Parathyroid adenoma (tissue), 2 donors: ENCODE measurements around the gene BCLAF3.

Experiments
- H2AFZ ChIP-seq: fragments of 300-600 bp; sonication (generic); one replicate; pipeline ENCODE4 v1.7.0; 2017; ENCODE audit warnings: antibody characterized with exemption, mild to moderate bottlenecking
- H3K27ac ChIP-seq: fragments of 300-600 bp; sonication (generic); one replicate; pipeline ENCODE4 v1.7.0; 2017
- H3K27me3 ChIP-seq: fragments of 300-600 bp; sonication (generic); one replicate; pipeline ENCODE4 v1.7.0; 2017; ENCODE audit warnings: low read length; ENCODE audit not compliant: control insufficient read depth, insufficient read depth
- H3K36me3 ChIP-seq: fragments of 300-600 bp; sonication (generic); one replicate; pipeline ENCODE4 v1.7.0; 2017; ENCODE audit warnings: low read length; ENCODE audit not compliant: control insufficient read depth, insufficient read depth
- H3K4me1 ChIP-seq: fragments of 300-600 bp; sonication (generic); one replicate; pipeline ENCODE4 v1.7.0; 2017; ENCODE audit warnings: control low read depth
- H3K4me2 ChIP-seq: fragments of 300-600 bp; sonication (generic); one replicate; pipeline ENCODE4 v1.7.0; 2017; ENCODE audit warnings: low read length
- H3K4me3 ChIP-seq: fragments of 300-600 bp; sonication (generic); one replicate; pipeline ENCODE4 v1.7.0; 2017; ENCODE audit warnings: low read depth, low read length
- H3K79me2 ChIP-seq: fragments of 300-600 bp; sonication (generic); one replicate; pipeline ENCODE4 v1.7.0; 2017; ENCODE audit warnings: control low read depth
- H3K9ac ChIP-seq: fragments of 300-600 bp; sonication (generic); one replicate; pipeline ENCODE4 v1.7.0; 2017; ENCODE audit warnings: mild to moderate bottlenecking
- H3K9me3 ChIP-seq: fragments of 300-600 bp; sonication (generic); one replicate; pipeline ENCODE4 v1.7.0; 2017; ENCODE audit warnings: low read length; ENCODE audit not compliant: control insufficient read depth
- CTCF ChIP-seq: fragments of 300-600 bp; sonication (generic); IDR thresholded peaks from one replicate; pipeline ENCODE4 v1.7.0; 2017; ENCODE audit warnings: antibody characterized with exemption, mild to moderate bottlenecking
- donor health status: primary hyperparathyroidism.

The BCLAF3 gene

GRCh38 chrX:19975845-19976244, 15.0 kb downstream of the BCLAF3 start:
- no peaks in the 10 kb centered on the region for H3K36me3 ChIP-seq
- H3K4me1 ChIP-seq, result no peaks in the 10 kb centered on the region
- no peaks in the 10 kb centered on the region for H3K9me3 ChIP-seq
- no peaks in the 10 kb centered on the region for H3K27me3 ChIP-seq
- H2AFZ ChIP-seq, result no peak overlapping the region
- no peak overlapping the region for H3K9ac ChIP-seq
- no peak overlapping the region for H3K4me3 ChIP-seq
- H3K27ac ChIP-seq, result no peak overlapping the region
- peaks cover 3% of the 10 kb centered on the region for H3K79me2 ChIP-seq
- no peak overlapping the region for H3K4me2 ChIP-seq
- no peak for TF ChIP-seq CTCF

GRCh38 chrX:19972984-19973383, 17.9 kb downstream of the BCLAF3 start:
- no peaks in the 10 kb centered on the region for H3K27me3 ChIP-seq
- H3K4me2 ChIP-seq, result no peak overlapping the region
- H3K4me3 ChIP-seq, result no peak overlapping the region
- H2AFZ ChIP-seq, result no peak overlapping the region
- H3K9me3 ChIP-seq, result no peaks in the 10 kb centered on the region
- H3K4me1 ChIP-seq, result no peaks in the 10 kb centered on the region
- no peak overlapping the region for H3K27ac ChIP-seq
- no peak for TF ChIP-seq CTCF
- H3K79me2 ChIP-seq, result peaks cover 3% of the 10 kb centered on the region
- no peaks in the 10 kb centered on the region for H3K36me3 ChIP-seq
- H3K9ac ChIP-seq, result no peak overlapping the region

- H3K79me2 ChIP-seq, result no peaks in the 10 kb centered on the region
- no peak for TF ChIP-seq CTCF
- no peak overlapping the region for H3K4me3 ChIP-seq
- no peak overlapping the region for H2AFZ ChIP-seq
- no peak overlapping the region for H3K27ac ChIP-seq
- no peaks in the 10 kb centered on the region for H3K36me3 ChIP-seq
- H3K9ac ChIP-seq, result no peak overlapping the region
- no peaks in the 10 kb centered on the region for H3K4me1 ChIP-seq
- no peaks in the 10 kb centered on the region for H3K27me3 ChIP-seq
- no peak overlapping the region for H3K4me2 ChIP-seq
- no peaks in the 10 kb centered on the region for H3K9me3 ChIP-seq
Observed at GRCh38 chrX:19968276-19968675, 22.6 kb downstream of the BCLAF3 start.

- H3K9ac ChIP-seq, result no peak overlapping the region
- no peaks in the 10 kb centered on the region for H3K4me1 ChIP-seq
- H3K9me3 ChIP-seq, result no peaks in the 10 kb centered on the region
- H3K4me3 ChIP-seq, result no peak overlapping the region
- no peaks in the 10 kb centered on the region for H3K79me2 ChIP-seq
- no peak overlapping the region for H3K27ac ChIP-seq
- no peaks in the 10 kb centered on the region for H3K27me3 ChIP-seq
- H3K4me2 ChIP-seq, result no peak overlapping the region
- no peaks in the 10 kb centered on the region for H3K36me3 ChIP-seq
- TF ChIP-seq CTCF, result no peak
- H2AFZ ChIP-seq, result no peak overlapping the region
Observed at GRCh38 chrX:19966056-19966455, 24.8 kb downstream of the BCLAF3 start.

GRCh38 chrX:19964017-19964710, 26.7 kb downstream of the BCLAF3 start:
- H3K36me3 ChIP-seq, result no peaks in the 10 kb centered on the region
- no peak overlapping the region for H2AFZ ChIP-seq
- H3K9ac ChIP-seq, result no peak overlapping the region
- no peak overlapping the region for H3K27ac ChIP-seq
- H3K79me2 ChIP-seq, result no peaks in the 10 kb centered on the region
- H3K4me3 ChIP-seq, result no peak overlapping the region
- no peak for TF ChIP-seq CTCF
- H3K27me3 ChIP-seq, result no peaks in the 10 kb centered on the region
- H3K4me2 ChIP-seq, result no peak overlapping the region
- no peaks in the 10 kb centered on the region for H3K4me1 ChIP-seq
- no peaks in the 10 kb centered on the region for H3K9me3 ChIP-seq
